Measurements from ENCODE around the gene CCL28.

CCL28 gene

GRCh38 chr5:43362725-43363435 lies 49.3 kb downstream of the CCL28 start:
- in situ Hi-C loops (cut with HindIII; ENCODE audit: low pct_ligation_motif_present, low sequenced_read_pairs): no loop called here
- TF ChIP-seq CTCF (IDR thresholded peaks at IDR 0.05; ENCODE audit: low read depth, low read length, missing control alignments): no peak
- H3K4me3 ChIP-seq (ENCODE audit: low read depth, low read length): no peak overlapping the region
- H3K27me3 ChIP-seq (replicated peaks): no peaks in the 10 kb centered on the region
- H3K36me3 ChIP-seq (replicated peaks): no peaks in the 10 kb centered on the region
- DNase-seq: no peak
- no peak overlapping the region for H3K27ac ChIP-seq

GRCh38 chr5:43358726-43359125 lies 53.5 kb downstream of the CCL28 start:
- DNase-seq: no peak
- TF ChIP-seq CTCF (IDR thresholded peaks at IDR 0.05; ENCODE audit: low read depth, low read length, missing control alignments): no peak
- Histone ChIP-seq H3K36me3 (replicated peaks) (no peaks in the 10 kb centered on the region), H3K27me3 (replicated peaks) (no peaks in the 10 kb centered on the region), H3K27ac (no peak overlapping the region), H3K4me3 (ENCODE audit: low read depth, low read length) (no peak overlapping the region)
- in situ Hi-C loops (cut with HindIII; ENCODE audit: low pct_ligation_motif_present, low sequenced_read_pairs): no loop called here

GRCh38 chr5:43358301-43358700 lies 53.9 kb downstream of the CCL28 start:
- Histone ChIP-seq H3K27ac (no peak overlapping the region), H3K36me3 (replicated peaks) (no peaks in the 10 kb centered on the region), H3K27me3 (replicated peaks) (no peaks in the 10 kb centered on the region), H3K4me3 (ENCODE audit: low read depth, low read length) (no peak overlapping the region)
- in situ Hi-C loops (cut with HindIII; ENCODE audit: low pct_ligation_motif_present, low sequenced_read_pairs): no loop called here
- DNase-seq: no peak
- no peak for TF ChIP-seq CTCF (IDR thresholded peaks at IDR 0.05; ENCODE audit: low read depth, low read length, missing control alignments)

GRCh38 chr5:43357878-43358281 lies 54.3 kb downstream of the CCL28 start:
- Histone ChIP-seq H3K4me3 (ENCODE audit: low read depth, low read length) (no peak overlapping the region), H3K36me3 (replicated peaks) (no peaks in the 10 kb centered on the region), H3K27ac (no peak overlapping the region), H3K27me3 (replicated peaks) (no peaks in the 10 kb centered on the region)
- in situ Hi-C loops (cut with HindIII; ENCODE audit: low pct_ligation_motif_present, low sequenced_read_pairs): no loop called here
- DNase-seq: no peak
- no peak for TF ChIP-seq CTCF (IDR thresholded peaks at IDR 0.05; ENCODE audit: low read depth, low read length, missing control alignments)

GRCh38 chr5:43357067-43357466 lies 55.1 kb downstream of the CCL28 start:
- TF ChIP-seq CTCF (IDR thresholded peaks at IDR 0.05; ENCODE audit: low read depth, low read length, missing control alignments): no peak
- Histone ChIP-seq H3K27me3 (replicated peaks) (no peaks in the 10 kb centered on the region), H3K27ac (no peak overlapping the region), H3K4me3 (ENCODE audit: low read depth, low read length) (no peak overlapping the region), H3K36me3 (replicated peaks) (no peaks in the 10 kb centered on the region)
- in situ Hi-C loops (cut with HindIII; ENCODE audit: low pct_ligation_motif_present, low sequenced_read_pairs): no loop called here
- DNase-seq: no peak

GRCh38 chr5:43354774-43355173 lies 57.4 kb downstream of the CCL28 start:
- Histone ChIP-seq H3K27ac (no peak overlapping the region), H3K36me3 (replicated peaks) (no peaks in the 10 kb centered on the region), H3K4me3 (ENCODE audit: low read depth, low read length) (no peak overlapping the region), H3K27me3 (replicated peaks) (no peaks in the 10 kb centered on the region)
- TF ChIP-seq CTCF (IDR thresholded peaks at IDR 0.05; ENCODE audit: low read depth, low read length, missing control alignments): no peak
- in situ Hi-C loops (cut with HindIII; ENCODE audit: low pct_ligation_motif_present, low sequenced_read_pairs): no loop called here
- DNase-seq: no peak
